Measurements from ENCODE around the gene CCDC190. TPM values are rescaled to one million over a fixed set of nuclear protein-coding genes. Genes with fewer than 3 reads are reported as not detected.
"Not testable (repeated sequence)": the region's sequence is repeated elsewhere in the genome, so short reads cannot be mapped to it uniquely, and the experiment has no call there.

Gene CCDC190
- total RNA-seq, 1 donor from 2014 or later = 4.0 TPM

GRCh38 chr1:162835157-162835899 is 25.6 kb downstream of the CCDC190 start:
- DNase-seq (ENCODE audit: low read depth, low spot score) = no peak

DNA sequence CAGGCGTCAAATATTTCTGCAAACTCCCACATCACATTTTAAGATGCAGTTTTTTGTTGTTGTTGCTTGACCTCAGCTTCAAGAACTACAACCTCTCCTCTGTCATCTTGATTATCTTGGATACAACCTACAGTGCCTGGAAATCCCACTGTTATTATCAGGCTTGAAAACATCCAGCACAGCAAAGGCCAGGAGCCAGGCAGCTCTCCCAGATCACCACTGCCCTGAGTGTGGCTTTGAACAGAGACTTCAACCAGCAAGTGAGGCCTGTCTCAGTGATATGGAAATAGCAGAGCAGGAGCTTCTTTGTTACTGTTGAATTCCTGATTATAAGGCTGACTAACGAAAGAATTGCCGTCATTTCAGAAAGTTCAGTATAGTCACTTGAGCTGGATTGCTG is 28.5 kb downstream of the CCDC190 start:
- DNase-seq (ENCODE audit: low read depth, low spot score) = no peak

- DNase-seq (ENCODE audit: low read depth, low spot score) = no peak
Observed at GRCh38 chr1:162829268-162829667, 31.7 kb downstream of the CCDC190 start.

DNA sequence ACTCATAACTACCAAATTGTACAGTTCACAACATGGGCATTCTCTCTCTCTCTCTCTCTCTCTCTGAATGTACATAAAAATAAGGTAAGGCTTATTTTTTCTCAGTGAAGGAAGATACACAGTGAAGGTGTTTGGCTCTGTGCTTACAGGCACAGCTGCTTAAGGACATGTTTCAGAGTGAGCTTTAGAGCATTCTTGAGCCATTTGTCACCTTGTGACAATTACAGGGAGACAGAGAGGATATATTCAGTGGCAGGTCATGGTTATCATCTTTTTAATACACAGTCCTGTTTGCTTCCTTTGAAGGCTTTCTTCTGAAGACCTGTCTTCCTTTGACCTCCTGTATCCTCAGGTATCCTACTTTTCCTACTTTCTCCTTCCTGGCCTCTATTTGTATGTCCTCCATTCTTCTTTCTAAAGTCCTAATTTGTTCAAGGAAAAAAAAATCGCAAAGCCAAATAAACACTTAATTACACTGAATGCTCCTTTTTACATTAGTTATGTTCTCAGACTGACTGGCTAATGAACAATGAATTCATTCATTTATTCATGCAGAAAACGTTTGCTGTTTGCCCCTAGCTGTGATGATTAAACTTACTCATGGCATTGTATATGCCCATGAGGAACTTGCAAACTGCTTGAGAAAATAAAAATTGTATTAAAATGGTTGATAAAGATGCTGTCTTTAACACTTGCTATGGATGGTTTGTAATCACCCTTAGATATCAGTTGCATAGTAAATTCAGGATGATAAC is 37.0 kb downstream of the CCDC190 start:
- no peak for DNase-seq (ENCODE audit: low read depth, low spot score)

GRCh38 chr1:162823231-162823630 is 37.7 kb downstream of the CCDC190 start:
- no peak for DNase-seq (ENCODE audit: low read depth, low spot score)

DNA sequence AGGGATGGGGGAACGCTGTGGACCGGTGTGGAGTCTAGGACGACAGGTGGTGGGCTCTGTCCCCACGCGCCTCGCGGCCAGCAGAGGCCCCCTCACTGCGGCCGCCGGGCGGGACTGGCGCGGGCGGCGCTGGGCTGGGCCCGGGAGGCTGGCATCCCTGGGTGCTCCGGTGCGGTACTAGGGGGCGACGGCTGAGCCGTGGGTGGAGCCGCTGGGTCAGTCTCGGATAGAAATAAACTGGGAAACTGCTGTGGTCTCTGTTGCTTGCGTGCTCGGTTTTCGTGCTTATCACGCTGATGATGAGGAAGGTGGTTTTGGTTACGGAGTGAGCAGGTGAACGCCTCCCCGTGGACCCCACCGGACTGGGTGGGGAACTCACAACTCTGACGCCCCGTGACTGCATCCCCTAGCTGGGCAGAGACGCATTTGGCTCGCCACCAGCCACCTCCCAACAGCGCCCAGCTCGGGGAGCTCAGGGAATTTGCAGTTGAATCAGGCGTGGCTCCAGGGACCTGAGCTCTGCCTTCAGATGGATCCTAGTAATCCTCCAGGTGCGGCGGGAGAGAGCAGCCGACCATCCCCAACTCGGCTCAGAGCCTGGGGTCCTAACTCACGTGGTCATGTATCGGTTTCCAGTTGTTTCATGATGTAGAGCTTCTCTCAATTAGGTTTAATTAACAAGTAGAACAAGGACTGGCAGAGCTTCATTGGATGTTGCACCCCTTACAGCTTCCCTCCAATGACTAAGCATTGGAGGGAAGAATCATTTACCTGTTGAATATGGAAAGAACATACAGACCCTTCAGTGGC is 38.4 kb downstream of the CCDC190 start:
- DNase-seq (ENCODE audit: low read depth, low spot score) = no peak

DNA sequence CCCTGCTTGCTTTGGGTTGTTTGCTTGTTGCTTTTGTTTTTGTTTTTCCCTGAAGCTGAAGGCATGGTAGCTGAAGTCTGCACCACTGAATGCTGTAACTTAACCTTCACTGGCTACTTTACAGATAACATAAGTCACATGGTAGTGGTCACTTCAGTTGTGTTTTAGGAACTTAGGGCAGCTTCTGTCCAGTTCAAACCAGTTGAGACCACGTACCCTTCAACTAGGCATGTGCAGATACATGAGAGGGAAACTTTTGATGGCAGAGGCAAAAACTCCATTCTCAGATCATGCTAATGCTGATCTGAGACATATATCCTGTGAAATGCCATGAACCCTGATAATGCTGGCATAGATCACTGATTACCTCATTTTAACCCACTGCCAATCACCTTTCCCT is 42.3 kb downstream of the CCDC190 start:
- not testable (repeated sequence) for DNase-seq (ENCODE audit: low read depth, low spot score)

DNA sequence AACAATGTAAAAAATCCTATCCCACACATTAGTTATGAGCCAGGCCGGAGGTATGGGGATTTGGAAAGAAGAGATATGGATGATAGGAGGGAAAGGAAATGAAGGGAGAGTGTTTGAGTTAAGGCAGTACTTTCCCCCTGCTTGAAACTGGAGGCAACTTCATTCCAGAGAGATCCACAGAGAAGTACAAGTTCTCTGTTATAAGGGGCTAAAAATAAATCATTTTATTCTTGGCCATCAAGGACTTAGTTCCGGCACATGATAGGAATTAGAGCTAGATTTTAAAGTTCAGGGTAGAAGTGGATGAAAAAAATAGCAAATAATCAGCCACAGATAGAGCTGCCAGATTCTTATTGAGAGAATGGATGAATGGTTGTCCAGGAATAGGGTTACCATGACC is 42.8 kb downstream of the CCDC190 start:
- DNase-seq (ENCODE audit: low read depth, low spot score) = not testable (repeated sequence)

DNA sequence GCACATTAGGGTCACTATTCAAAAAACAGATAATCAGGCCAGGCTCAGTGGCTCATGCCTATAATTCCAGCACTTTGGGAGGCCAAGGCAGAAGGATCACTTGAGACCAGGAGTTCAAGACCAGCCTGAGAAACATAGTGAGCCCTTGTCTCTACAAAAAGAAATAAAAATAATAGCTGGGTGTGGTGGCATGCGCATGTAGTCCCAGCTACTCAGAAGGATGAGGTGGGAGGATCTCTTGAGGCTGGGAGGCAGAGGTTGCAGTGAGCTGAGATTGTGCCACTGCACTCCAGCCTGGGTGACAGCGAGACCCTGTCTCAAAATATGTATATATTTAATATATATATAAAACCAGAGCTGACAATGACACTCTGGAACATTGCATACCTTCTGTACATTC is 48.6 kb downstream of the CCDC190 start:
- DNase-seq (ENCODE audit: low read depth, low spot score) = not testable (repeated sequence)

- DNase-seq (ENCODE audit: low read depth, low spot score) = not testable (repeated sequence)
Observed at GRCh38 chr1:162807503-162807902, 53.5 kb downstream of the CCDC190 start.

Other genes with a start within 250 kb of the CCDC190 start
- gene DDR2, start 228.7 kb downstream of the CCDC190 start, total RNA-seq = 41.5 and 48.1 TPM in 2 replicates
- 18.5 and 38.4 TPM in 2 replicates for gene HSD17B7, start 70.5 kb downstream of the CCDC190 start, total RNA-seq
- 280 and 292 TPM in 2 replicates for gene RGS4, start 208.2 kb upstream of the CCDC190 start, total RNA-seq